Endothelial cell (in vitro differentiated cells): ENCODE measurements around the gene NDUFAB1. TPM values are rescaled to one million over a fixed set of nuclear protein-coding genes. Genes with fewer than 3 reads are reported as not detected.

Source experiments
- DNase-seq: peaks from one replicate; pipeline ENCODE4 v3.0.0; 2021; ENCODE audit warnings: low spot score
- H3K27ac Mint-ChIP-seq: one replicate; pipeline ENCODE4 v1.8.0; 2021; ENCODE audit warnings: mixed read lengths, inconsistent platforms; ENCODE audit not compliant: unreplicated experiment
- H3K27me3 Mint-ChIP-seq: one replicate; pipeline ENCODE4 v1.8.0; 2021; ENCODE audit warnings: mild to moderate bottlenecking, moderate library complexity, mixed read lengths, inconsistent platforms; ENCODE audit not compliant: unreplicated experiment
- H3K36me3 Mint-ChIP-seq: one replicate; pipeline ENCODE4 v1.8.0; 2021; ENCODE audit warnings: mild to moderate bottlenecking, low read depth, mixed read lengths, inconsistent platforms; ENCODE audit not compliant: unreplicated experiment
- H3K4me1 Mint-ChIP-seq: one replicate; pipeline ENCODE4 v1.8.0; 2021; ENCODE audit warnings: mild to moderate bottlenecking, mixed read lengths, inconsistent platforms; ENCODE audit not compliant: unreplicated experiment
- H3K4me3 Mint-ChIP-seq: one replicate; pipeline ENCODE4 v1.8.0; 2021; ENCODE audit warnings: mild to moderate bottlenecking, mixed read lengths, inconsistent platforms; ENCODE audit not compliant: unreplicated experiment
- H3K9me3 Mint-ChIP-seq: one replicate; pipeline ENCODE4 v1.8.0; 2021; ENCODE audit warnings: mixed read lengths, inconsistent platforms; ENCODE audit not compliant: unreplicated experiment
- CTCF ChIP-seq: fragments of 200-600 bp; sonication (generic); IDR thresholded peaks from one replicate; pipeline ENCODE4 v1.5.0; 2021; ENCODE audit warnings: antibody characterized with exemption; ENCODE audit not compliant: unreplicated experiment
- total RNA-seq: library from RNA; stranded (reverse); fragmentation: NEBNext Ultra II Directional; extraction: Animal tissue kit (Norgen Biotek cat#: 25700); gene quantifications from one replicate; pipeline ENCODE4 v1.2.1, GENCODE V29; 2021; ENCODE audit not compliant: unreplicated experiment

The NDUFAB1 gene
- total RNA-seq, 1 donor from 2014 or later: 91.7 TPM

DNA sequence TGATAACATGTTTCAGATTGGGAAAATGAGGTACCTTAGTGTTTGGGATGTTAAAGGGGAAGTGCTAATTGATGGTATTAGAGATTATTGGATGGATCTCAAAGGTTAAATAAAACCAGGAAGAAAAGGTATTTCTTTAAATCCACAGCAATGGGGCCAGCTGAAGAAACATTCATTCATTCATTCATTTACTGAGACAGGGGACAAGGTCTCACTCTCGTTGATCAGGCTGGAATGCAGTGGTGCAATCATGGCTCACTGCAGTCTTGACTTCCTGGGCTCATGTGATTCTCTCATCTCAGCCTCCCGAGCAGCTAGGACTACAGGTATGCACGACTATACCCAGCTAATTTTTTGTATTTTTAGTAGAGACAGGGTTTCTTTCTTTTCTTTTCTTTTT, 58.7 kb downstream of the NDUFAB1 start:
- no peak for DNase-seq
- Mint-ChIP-seq H3K9me3 (no peaks in the 10 kb centered on the region), H3K4me1 (no peaks in the 10 kb centered on the region), H3K4me3 (no peak overlapping the region), H3K36me3 (peaks cover 14% of the 10 kb centered on the region), H3K27me3 (no peaks in the 10 kb centered on the region), H3K27ac (no peak overlapping the region)
- TF ChIP-seq CTCF: no peak

GRCh38 chr16:23535901-23536300, 60.2 kb downstream of the NDUFAB1 start:
- H3K4me3 Mint-ChIP-seq: no peak overlapping the region

GRCh38 chr16:23534868-23535860, 61.0 kb downstream of the NDUFAB1 start:
- Mint-ChIP-seq H3K9me3 (no peaks in the 10 kb centered on the region), H3K36me3 (peaks cover 10% of the 10 kb centered on the region), H3K4me3 (no peak overlapping the region), H3K4me1 (no peaks in the 10 kb centered on the region), H3K27me3 (no peaks in the 10 kb centered on the region), H3K27ac (no peak overlapping the region)
- no peak for DNase-seq
- TF ChIP-seq CTCF: no peak

More at GRCh38 chr16:23535901-23536300, 60.2 kb downstream of the NDUFAB1 start:
- H3K36me3 Mint-ChIP-seq: peaks cover 10% of the 10 kb centered on the region
- no peak for DNase-seq
- no peaks in the 10 kb centered on the region for H3K9me3 Mint-ChIP-seq
- no peaks in the 10 kb centered on the region for H3K4me1 Mint-ChIP-seq
- TF ChIP-seq CTCF: no peak
- H3K27me3 Mint-ChIP-seq: no peaks in the 10 kb centered on the region
- H3K27ac Mint-ChIP-seq: no peak overlapping the region

- DNase-seq: no peak
- Mint-ChIP-seq H3K27ac (no peak overlapping the region), H3K4me1 (no peaks in the 10 kb centered on the region), H3K9me3 (no peaks in the 10 kb centered on the region), H3K27me3 (peaks cover 3% of the 10 kb centered on the region), H3K4me3 (no peak overlapping the region), H3K36me3 (peaks cover 10% of the 10 kb centered on the region)
- TF ChIP-seq CTCF: no peak
Measured at GRCh38 chr16:23532448-23532847, 63.7 kb downstream of the NDUFAB1 start.

Other genes starting within 250 kb of the NDUFAB1 start
- gene COG7, start 143.1 kb downstream of the NDUFAB1 start, total RNA-seq: 10.1 TPM
- gene GGA2, start 85.8 kb downstream of the NDUFAB1 start, total RNA-seq: 65.1 TPM
- gene EARS2, start 39.0 kb downstream of the NDUFAB1 start, total RNA-seq: 14.1 TPM
- gene UBFD1, start 38.6 kb downstream of the NDUFAB1 start, total RNA-seq: 89.1 TPM
- 14.5 TPM for gene PALB2, start 45.0 kb upstream of the NDUFAB1 start, total RNA-seq
- gene DCTN5, start 45.1 kb upstream of the NDUFAB1 start, total RNA-seq: 93.8 TPM
- gene PLK1, start 82.6 kb upstream of the NDUFAB1 start, total RNA-seq: 16.0 TPM
- gene ERN2, start 116.9 kb upstream of the NDUFAB1 start, total RNA-seq: 0.80 TPM
- not detected for gene CHP2, start 158.7 kb upstream of the NDUFAB1 start, total RNA-seq
- 28.7 TPM for gene PRKCB, start 239.7 kb upstream of the NDUFAB1 start, total RNA-seq